ENCODE data around the gene MAGI2. TPM values are rescaled to one million over a fixed set of nuclear protein-coding genes. Genes with fewer than 3 reads are reported as not detected.

The MAGI2 gene
- total and polyA plus RNA-seq, 2 experiments from 2014 or later = 10.4 to 26.4 TPM

DNA sequence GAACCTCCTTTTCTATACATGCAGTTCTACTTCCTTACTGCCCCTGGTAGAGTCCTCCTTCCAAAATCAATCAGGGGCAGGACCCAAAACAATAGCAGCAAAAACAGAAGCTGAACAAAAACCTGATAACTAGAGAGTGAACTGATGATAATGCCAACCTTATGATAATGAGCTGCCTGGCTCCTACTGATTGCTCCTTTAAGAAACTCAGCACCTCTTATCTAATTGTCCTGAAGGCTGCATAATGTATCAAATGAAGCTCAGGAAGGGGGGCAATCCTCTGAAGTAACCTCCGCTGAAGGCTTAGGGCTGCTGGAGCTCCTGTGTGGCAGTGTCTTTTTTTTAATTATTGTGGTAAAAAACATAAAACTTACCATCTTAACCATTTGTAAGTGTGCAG, 1397.9 kb downstream of the MAGI2 start:
- no peaks in the 10 kb centered on the region for H3F3A ChIP-seq (replicated peaks; ENCODE audit: low read depth)
- no peaks in the 10 kb centered on the region for H4K20me1 ChIP-seq (replicated peaks; ENCODE audit: insufficient read depth)
- no peak for ATAC-seq
- Mint-ChIP-seq H3K9me3 (no peaks in the 10 kb centered on the region), H3K4me1 (peaks cover 32% of the 10 kb centered on the region), H3K27me3 (ENCODE audit: insufficient read depth, low read depth, poor library complexity) (peaks cover 2% of the 10 kb centered on the region), H3K27ac (no peak overlapping the region), H3K4me3 (no peak overlapping the region), H3K36me3 (ENCODE audit: low read depth) (no peaks in the 10 kb centered on the region)
- no peak overlapping the region for H2AFZ ChIP-seq
- TF ChIP-seq, protein P1, sequence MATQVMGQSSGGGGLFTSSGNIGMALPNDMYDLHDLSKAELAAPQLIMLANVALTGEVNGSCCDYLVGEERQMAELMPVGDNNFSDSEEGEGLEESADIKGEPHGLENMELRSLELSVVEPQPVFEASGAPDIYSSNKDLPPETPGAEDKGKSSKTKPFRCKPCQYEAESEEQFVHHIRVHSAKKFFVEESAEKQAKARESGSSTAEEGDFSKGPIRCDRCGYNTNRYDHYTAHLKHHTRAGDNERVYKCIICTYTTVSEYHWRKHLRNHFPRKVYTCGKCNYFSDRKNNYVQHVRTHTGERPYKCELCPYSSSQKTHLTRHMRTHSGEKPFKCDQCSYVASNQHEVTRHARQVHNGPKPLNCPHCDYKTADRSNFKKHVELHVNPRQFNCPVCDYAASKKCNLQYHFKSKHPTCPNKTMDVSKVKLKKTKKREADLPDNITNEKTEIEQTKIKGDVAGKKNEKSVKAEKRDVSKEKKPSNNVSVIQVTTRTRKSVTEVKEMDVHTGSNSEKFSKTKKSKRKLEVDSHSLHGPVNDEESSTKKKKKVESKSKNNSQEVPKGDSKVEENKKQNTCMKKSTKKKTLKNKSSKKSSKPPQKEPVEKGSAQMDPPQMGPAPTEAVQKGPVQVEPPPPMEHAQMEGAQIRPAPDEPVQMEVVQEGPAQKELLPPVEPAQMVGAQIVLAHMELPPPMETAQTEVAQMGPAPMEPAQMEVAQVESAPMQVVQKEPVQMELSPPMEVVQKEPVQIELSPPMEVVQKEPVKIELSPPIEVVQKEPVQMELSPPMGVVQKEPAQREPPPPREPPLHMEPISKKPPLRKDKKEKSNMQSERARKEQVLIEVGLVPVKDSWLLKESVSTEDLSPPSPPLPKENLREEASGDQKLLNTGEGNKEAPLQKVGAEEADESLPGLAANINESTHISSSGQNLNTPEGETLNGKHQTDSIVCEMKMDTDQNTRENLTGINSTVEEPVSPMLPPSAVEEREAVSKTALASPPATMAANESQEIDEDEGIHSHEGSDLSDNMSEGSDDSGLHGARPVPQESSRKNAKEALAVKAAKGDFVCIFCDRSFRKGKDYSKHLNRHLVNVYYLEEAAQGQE (IDR thresholded peaks at IDR 0.05; ENCODE audit: unreplicated experiment) = no peak
- TF ChIP-seq EZH2 (IDR thresholded peaks at IDR 0.05; ENCODE audit: low read depth, unreplicated experiment) (no peak), JUNB (IDR thresholded peaks at IDR 0.05; ENCODE audit: unreplicated experiment) (no peak), POLR2AphosphoS5 (IDR thresholded peaks at IDR 0.05; ENCODE audit: low read depth) (no peak), CREB1 (CRISPR knock-in tag; IDR thresholded peaks at IDR 0.05; ENCODE audit: low read depth) (no peak), NANOG (IDR thresholded peaks at IDR 0.05; ENCODE audit: borderline replicate concordance) (no peak), ZNF331 (CRISPR knock-in tag; IDR thresholded peaks at IDR 0.05; ENCODE audit: low read depth) (no peak), STAT1 (IDR thresholded peaks at IDR 0.05; ENCODE audit: unreplicated experiment) (no peak), ZNF114 (CRISPR knock-in tag; IDR thresholded peaks at IDR 0.05) (no peak), CTCF (conservative IDR thresholded peaks at IDR 0.05; ENCODE audit: low read depth in 2 of 2) (no peak), EZH2phosphoT487 (IDR thresholded peaks at IDR 0.05; ENCODE audit: unreplicated experiment) (no peak)
- TF ChIP-seq, protein P2, sequence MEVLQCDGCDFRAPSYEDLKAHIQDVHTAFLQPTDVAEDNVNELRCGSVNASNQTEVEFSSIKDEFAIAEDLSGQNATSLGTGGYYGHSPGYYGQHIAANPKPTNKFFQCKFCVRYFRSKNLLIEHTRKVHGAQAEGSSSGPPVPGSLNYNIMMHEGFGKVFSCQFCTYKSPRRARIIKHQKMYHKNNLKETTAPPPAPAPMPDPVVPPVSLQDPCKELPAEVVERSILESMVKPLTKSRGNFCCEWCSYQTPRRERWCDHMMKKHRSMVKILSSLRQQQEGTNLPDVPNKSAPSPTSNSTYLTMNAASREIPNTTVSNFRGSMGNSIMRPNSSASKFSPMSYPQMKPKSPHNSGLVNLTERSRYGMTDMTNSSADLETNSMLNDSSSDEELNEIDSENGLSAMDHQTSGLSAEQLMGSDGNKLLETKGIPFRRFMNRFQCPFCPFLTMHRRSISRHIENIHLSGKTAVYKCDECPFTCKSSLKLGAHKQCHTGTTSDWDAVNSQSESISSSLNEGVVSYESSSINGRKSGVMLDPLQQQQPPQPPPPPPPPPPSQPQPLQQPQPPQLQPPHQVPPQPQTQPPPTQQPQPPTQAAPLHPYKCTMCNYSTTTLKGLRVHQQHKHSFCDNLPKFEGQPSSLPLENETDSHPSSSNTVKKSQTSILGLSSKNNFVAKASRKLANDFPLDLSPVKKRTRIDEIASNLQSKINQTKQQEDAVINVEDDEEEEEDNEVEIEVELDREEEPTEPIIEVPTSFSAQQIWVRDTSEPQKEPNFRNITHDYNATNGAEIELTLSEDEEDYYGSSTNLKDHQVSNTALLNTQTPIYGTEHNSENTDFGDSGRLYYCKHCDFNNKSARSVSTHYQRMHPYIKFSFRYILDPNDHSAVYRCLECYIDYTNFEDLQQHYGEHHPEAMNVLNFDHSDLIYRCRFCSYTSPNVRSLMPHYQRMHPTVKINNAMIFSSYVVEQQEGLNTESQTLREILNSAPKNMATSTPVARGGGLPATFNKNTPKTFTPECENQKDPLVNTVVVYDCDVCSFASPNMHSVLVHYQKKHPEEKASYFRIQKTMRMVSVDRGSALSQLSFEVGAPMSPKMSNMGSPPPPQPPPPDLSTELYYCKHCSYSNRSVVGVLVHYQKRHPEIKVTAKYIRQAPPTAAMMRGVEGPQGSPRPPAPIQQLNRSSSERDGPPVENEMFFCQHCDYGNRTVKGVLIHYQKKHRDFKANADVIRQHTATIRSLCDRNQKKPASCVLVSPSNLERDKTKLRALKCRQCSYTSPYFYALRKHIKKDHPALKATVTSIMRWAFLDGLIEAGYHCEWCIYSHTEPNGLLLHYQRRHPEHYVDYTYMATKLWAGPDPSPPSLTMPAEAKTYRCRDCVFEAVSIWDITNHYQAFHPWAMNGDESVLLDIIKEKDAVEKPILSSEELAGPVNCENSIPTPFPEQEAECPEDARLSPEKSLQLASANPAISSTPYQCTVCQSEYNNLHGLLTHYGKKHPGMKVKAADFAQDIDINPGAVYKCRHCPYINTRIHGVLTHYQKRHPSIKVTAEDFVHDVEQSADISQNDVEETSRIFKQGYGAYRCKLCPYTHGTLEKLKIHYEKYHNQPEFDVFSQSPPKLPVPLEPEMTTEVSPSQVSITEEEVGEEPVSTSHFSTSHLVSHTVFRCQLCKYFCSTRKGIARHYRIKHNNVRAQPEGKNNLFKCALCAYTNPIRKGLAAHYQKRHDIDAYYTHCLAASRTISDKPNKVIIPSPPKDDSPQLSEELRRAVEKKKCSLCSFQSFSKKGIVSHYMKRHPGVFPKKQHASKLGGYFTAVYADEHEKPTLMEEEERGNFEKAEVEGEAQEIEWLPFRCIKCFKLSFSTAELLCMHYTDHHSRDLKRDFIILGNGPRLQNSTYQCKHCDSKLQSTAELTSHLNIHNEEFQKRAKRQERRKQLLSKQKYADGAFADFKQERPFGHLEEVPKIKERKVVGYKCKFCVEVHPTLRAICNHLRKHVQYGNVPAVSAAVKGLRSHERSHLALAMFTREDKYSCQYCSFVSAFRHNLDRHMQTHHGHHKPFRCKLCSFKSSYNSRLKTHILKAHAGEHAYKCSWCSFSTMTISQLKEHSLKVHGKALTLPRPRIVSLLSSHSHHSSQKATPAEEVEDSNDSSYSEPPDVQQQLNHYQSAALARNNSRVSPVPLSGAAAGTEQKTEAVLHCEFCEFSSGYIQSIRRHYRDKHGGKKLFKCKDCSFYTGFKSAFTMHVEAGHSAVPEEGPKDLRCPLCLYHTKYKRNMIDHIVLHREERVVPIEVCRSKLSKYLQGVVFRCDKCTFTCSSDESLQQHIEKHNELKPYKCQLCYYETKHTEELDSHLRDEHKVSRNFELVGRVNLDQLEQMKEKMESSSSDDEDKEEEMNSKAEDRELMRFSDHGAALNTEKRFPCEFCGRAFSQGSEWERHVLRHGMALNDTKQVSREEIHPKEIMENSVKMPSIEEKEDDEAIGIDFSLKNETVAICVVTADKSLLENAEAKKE (CRISPR knock-in tag; IDR thresholded peaks at IDR 0.05) = no peak
- TF ChIP-seq, protein P3, sequence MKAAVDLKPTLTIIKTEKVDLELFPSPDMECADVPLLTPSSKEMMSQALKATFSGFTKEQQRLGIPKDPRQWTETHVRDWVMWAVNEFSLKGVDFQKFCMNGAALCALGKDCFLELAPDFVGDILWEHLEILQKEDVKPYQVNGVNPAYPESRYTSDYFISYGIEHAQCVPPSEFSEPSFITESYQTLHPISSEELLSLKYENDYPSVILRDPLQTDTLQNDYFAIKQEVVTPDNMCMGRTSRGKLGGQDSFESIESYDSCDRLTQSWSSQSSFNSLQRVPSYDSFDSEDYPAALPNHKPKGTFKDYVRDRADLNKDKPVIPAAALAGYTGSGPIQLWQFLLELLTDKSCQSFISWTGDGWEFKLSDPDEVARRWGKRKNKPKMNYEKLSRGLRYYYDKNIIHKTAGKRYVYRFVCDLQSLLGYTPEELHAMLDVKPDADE (IDR thresholded peaks at IDR 0.05) = no peak
- no peaks in the 10 kb centered on the region for H3K27me3 ChIP-seq (ENCODE audit: insufficient read depth)
- H3K4me1 ChIP-seq (ENCODE audit: insufficient read depth) = peaks cover 18% of the 10 kb centered on the region
- no peaks in the 10 kb centered on the region for H3K9me2 ChIP-seq (ENCODE audit: insufficient read depth)
- DNase-seq (ENCODE audit: low spot score) = no peak
- H3K79me2 ChIP-seq (replicated peaks; ENCODE audit: insufficient read depth) = no peaks in the 10 kb centered on the region
- H3K27ac ChIP-seq (ENCODE audit: low read depth) = no peak overlapping the region
- no peak overlapping the region for H3K4me2 ChIP-seq
- H3K4me3 ChIP-seq = no peak overlapping the region
- H3K36me3 ChIP-seq (ENCODE audit: insufficient read depth) = no peaks in the 10 kb centered on the region; the same call in 1 of the 2 replicates
